Liver (tissue), 9 donors: Measurements from ENCODE around the gene SLC25A44. TPM values are rescaled to one million over a fixed set of nuclear protein-coding genes. Genes with fewer than 3 reads are reported as not detected.

Experiments used
- DNase-seq: peaks from one replicate; pipeline ENCODE4 v3.0.0-alpha.2; 2017; ENCODE audit warnings: low spot score
- H3K27ac ChIP-seq, 2 donors: one replicate each; pipeline ENCODE4 v1.7.0; 2013; ENCODE audit warnings: inconsistent platforms in 2 of 2, low read length in 2 of 2, control low read depth in 1 of 2, low read depth in 1 of 2, mild to moderate bottlenecking in 1 of 2
- H3K27me3 ChIP-seq, 4 donors: one replicate each; pipeline versions ENCODE4 v1.6.1 to v1.7.0; 2013; ENCODE audit warnings: low read length in 3 of 4, inconsistent platforms in 1 of 4, mild to moderate bottlenecking in 1 of 4, moderate library complexity in 1 of 4; ENCODE audit not compliant: control insufficient read depth in 4 of 4, insufficient read depth in 4 of 4
- H3K36me3 ChIP-seq, 4 donors: one replicate each; pipeline versions ENCODE4 v1.6.1 to v1.7.0; 2013; ENCODE audit warnings: low read length in 3 of 4, mild to moderate bottlenecking in 3 of 4, low read depth in 1 of 4, moderate library complexity in 1 of 4; ENCODE audit not compliant: control insufficient read depth in 4 of 4, insufficient read depth in 3 of 4
- H3K4me1 ChIP-seq, 4 donors: one replicate each; pipeline versions ENCODE4 v1.6.1 to v1.7.0; 2013; ENCODE audit warnings: low read length in 3 of 4, mild to moderate bottlenecking in 3 of 4, moderate library complexity in 1 of 4; ENCODE audit not compliant: control insufficient read depth in 4 of 4, insufficient read depth in 4 of 4
- H3K4me3 ChIP-seq, 3 donors: one replicate each; pipeline versions ENCODE4 v1.6.1 to v1.7.0; 2013; ENCODE audit warnings: low read length in 3 of 3, control low read depth in 1 of 3, low read depth in 1 of 3, mild to moderate bottlenecking in 1 of 3
- H3K9ac ChIP-seq, 2 donors: one replicate each; pipeline ENCODE4 v1.7.0; 2013; ENCODE audit warnings: low read length in 2 of 2, mild to moderate bottlenecking in 2 of 2, moderate library complexity in 2 of 2, control low read depth in 1 of 2, low read depth in 1 of 2
- H3K9me3 ChIP-seq, 4 donors: one replicate each; pipeline versions ENCODE4 v1.6.1 to v1.7.0; 2013; ENCODE audit warnings: low read length in 3 of 4; ENCODE audit not compliant: control insufficient read depth in 4 of 4
- CTCF ChIP-seq: fragments of 150-350 bp; IDR thresholded peaks from 2 replicates; pipeline ENCODE4 v1.5.1; 2017; ENCODE audit warnings: improper control_type of control experiment, low read depth, low read length; ENCODE audit not compliant: missing input control
- EGR1 ChIP-seq, 2 donors: IDR thresholded peaks; 2 replicates each; pipeline ENCODE4 v1.6.1; 2016 to 2018; ENCODE audit warnings: antibody characterized with exemption in 2 of 2, low read depth in 2 of 2
- FOXA2 ChIP-seq: IDR thresholded peaks from 2 replicates; pipeline ENCODE4 v1.6.1; 2016; ENCODE audit warnings: antibody characterized with exemption
- GABPA ChIP-seq, 2 donors: IDR thresholded peaks in 1 of 2; conservative IDR thresholded peaks in 1 of 2; 2 replicates each; pipeline ENCODE4 v1.6.1; 2016; ENCODE audit warnings: antibody characterized with exemption in 2 of 2, mild to moderate bottlenecking in 1 of 2, moderate library complexity in 1 of 2
- HNF4A ChIP-seq, 2 donors: conservative IDR thresholded peaks; 2 replicates each; pipeline ENCODE4 v1.6.1; 2016; ENCODE audit warnings: antibody characterized with exemption in 2 of 2, mild to moderate bottlenecking in 2 of 2
- HNF4G ChIP-seq: IDR thresholded peaks from 2 replicates; pipeline ENCODE4 v1.6.1; 2016; ENCODE audit warnings: antibody characterized with exemption
- NR2F2 ChIP-seq: IDR thresholded peaks from 2 replicates; pipeline ENCODE4 v1.6.1; 2016; ENCODE audit warnings: antibody characterized with exemption
- RXRA ChIP-seq, 2 donors: IDR thresholded peaks; 2 replicates each; pipeline ENCODE4 v1.6.1; 2017 to 2018; ENCODE audit warnings: antibody characterized with exemption in 2 of 2, mild to moderate bottlenecking in 1 of 2
- SP1 ChIP-seq: IDR thresholded peaks from 2 replicates; pipeline ENCODE4 v1.6.1; 2018; ENCODE audit warnings: antibody characterized with exemption, mild to moderate bottlenecking
- TAF1 ChIP-seq: conservative IDR thresholded peaks from 2 replicates; pipeline ENCODE4 v1.6.1; 2016; ENCODE audit warnings: antibody characterized with exemption, mild to moderate bottlenecking
- YY1 ChIP-seq: IDR thresholded peaks from 2 replicates; pipeline ENCODE4 v1.6.1; 2016; ENCODE audit warnings: antibody characterized with exemption, mild to moderate bottlenecking
- whole genome bisulfite sequencing: extraction: QIAGEN DNeasy Blood & Tissue Kit; methylation state at CpG from one replicate; pipeline ENCODE4 v1.1.7; 2013; 5-methylcytosine and 5-hydroxymethylcytosine counted together
- polyA plus RNA-seq, 2 donors: library from polyadenylated mRNA; stranded (reverse) in 1 of 2; unstranded in 1 of 2; fragments of 200-250 nt in 1 of 2; fragments of >200 nt in 1 of 2; fragmentation: Nextera tagmentation in 1 of 2; extraction: Ambion mirVana in 1 of 2; gene quantifications; one replicate each; pipeline versions ENCODE4 v1.2.1 to v1.2.3, GENCODE V29; 2013 to 2015
- total RNA-seq, 2 donors: library from RNA; depleted of rRNA; stranded (reverse); fragments of >200 nt; gene quantifications; one replicate each; pipeline ENCODE4 v1.2.3, GENCODE V29; 2014
- TF ChIP-seq, protein P1 (sequence below): IDR thresholded peaks from 2 replicates; pipeline ENCODE4 v1.6.1; 2016; ENCODE audit warnings: antibody characterized with exemption
- TF ChIP-seq, protein P2 (sequence below): IDR thresholded peaks from 2 replicates; pipeline ENCODE4 v1.6.1; 2016; ENCODE audit warnings: antibody characterized with exemption
- donor health status: healthy.
- donor health status: healthy.
- donor health status: healthy.
- donor health status: healthy.
- donor health status: healthy.

SLC25A44 gene
- total and polyA plus RNA-seq, 4 donors = 10.2 to 21.8 (median 15.9) TPM

- TF ChIP-seq HNF4G (no peak), HNF4A (conservative IDR thresholded peaks at IDR 0.05) (no peak), TAF1 (no peak), NR2F2 (no peak), SP1 (no peak)
- TF ChIP-seq, protein P1, sequence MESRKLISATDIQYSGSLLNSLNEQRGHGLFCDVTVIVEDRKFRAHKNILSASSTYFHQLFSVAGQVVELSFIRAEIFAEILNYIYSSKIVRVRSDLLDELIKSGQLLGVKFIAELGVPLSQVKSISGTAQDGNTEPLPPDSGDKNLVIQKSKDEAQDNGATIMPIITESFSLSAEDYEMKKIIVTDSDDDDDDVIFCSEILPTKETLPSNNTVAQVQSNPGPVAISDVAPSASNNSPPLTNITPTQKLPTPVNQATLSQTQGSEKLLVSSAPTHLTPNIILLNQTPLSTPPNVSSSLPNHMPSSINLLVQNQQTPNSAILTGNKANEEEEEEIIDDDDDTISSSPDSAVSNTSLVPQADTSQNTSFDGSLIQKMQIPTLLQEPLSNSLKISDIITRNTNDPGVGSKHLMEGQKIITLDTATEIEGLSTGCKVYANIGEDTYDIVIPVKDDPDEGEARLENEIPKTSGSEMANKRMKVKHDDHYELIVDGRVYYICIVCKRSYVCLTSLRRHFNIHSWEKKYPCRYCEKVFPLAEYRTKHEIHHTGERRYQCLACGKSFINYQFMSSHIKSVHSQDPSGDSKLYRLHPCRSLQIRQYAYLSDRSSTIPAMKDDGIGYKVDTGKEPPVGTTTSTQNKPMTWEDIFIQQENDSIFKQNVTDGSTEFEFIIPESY = no peak
- TF ChIP-seq, protein P2, sequence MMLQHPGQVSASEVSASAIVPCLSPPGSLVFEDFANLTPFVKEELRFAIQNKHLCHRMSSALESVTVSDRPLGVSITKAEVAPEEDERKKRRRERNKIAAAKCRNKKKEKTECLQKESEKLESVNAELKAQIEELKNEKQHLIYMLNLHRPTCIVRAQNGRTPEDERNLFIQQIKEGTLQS = no peak
Observed at GRCh38 chr1:156244126-156244525, 50.2 kb downstream of the SLC25A44 start (continued).

DNA sequence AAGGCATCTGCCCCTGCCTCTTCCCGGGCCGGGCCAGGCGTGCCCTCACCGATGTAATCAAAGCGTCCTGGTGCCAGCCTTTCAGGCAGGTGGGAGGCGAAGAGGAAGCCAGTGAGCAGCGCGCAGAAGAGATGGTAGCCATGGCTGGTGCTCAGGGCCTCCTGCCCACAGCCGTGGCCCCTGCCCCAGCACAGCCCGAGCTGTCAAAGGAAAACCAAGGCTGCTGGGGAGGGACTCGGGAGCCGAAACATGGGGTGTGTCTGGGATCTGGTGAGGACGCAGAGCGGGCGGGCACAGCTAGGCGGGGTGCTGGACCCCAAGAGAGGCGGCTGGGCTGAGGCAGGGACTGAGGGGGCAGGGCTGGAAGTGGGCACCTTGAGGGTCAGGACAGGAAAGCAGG is 50.8 kb downstream of the SLC25A44 start:
- 90% methylated on average over 17 of the region's 17 CpGs for WGBS

More for the DNA sequence above, 50.8 kb downstream of the SLC25A44 start:
- TF ChIP-seq CTCF = no peak
- TF ChIP-seq, protein P1 = no peak
- TF ChIP-seq RXRA (IDR thresholded peaks at IDR 0.05) = no peak
- no peak for TF ChIP-seq GABPA (IDR thresholded peaks at IDR 0.05 in 1 of 2, conservative IDR thresholded peaks at IDR 0.05 in 1 of 2)
- no peak for TF ChIP-seq NR2F2
- no peak for TF ChIP-seq YY1
- no peak for TF ChIP-seq EGR1 (IDR thresholded peaks at IDR 0.05; ENCODE audit: low read depth in 2 of 2)
- TF ChIP-seq, protein P2 = no peak
- TF ChIP-seq FOXA2 = no peak
- Histone ChIP-seq H3K9ac (no peak overlapping the region), H3K27me3 (no peaks in the 10 kb centered on the region), H3K4me1 (peaks cover 4 to 17% (median 9%) of the 10 kb centered on the region in 4 donors), H3K4me3 (no peak overlapping the region), H3K9me3 (no peaks in the 10 kb centered on the region), H3K36me3 (peaks cover 0 to 20% (median 5%) of the 10 kb centered on the region in 4 donors), H3K27ac (no peak overlapping the region)
- DNase-seq = no peak
